IMR-90 (cell line): ENCODE results near the gene PRPS1. TPM values are rescaled to one million over a fixed set of nuclear protein-coding genes. Genes with fewer than 3 reads are reported as not detected.

Experiments
- ATAC-seq: fragments of 200-7000 bp; cut with Tn5 transposase; 2 replicates; pipeline ENCODE4 v1.9.1; 2020; ENCODE audit warnings: low read depth, mild to moderate bottlenecking, moderate library complexity
- BruUV-seq: library from RNA; stranded (reverse); fragments of 400-500 nt; replicated peaks from 2 replicates; lab custom pipeline; 2021; lab: Mats Ljungman, UMichigan
- CTCF ChIA-PET: fragments of 300-600 bp; formaldehyde crosslinking; extraction: SDS; loops from one replicate; lab custom pipeline; 2021; ENCODE audit warnings: antibody characterized with exemption; lab: Yijun Ruan, JAX
- POLR2A ChIA-PET: fragments of 300-600 bp; sonication (Branson Sonifier 250); formaldehyde crosslinking; loops from one replicate; lab custom pipeline; 2022; ENCODE audit warnings: antibody characterized with exemption; ENCODE audit not compliant: unreplicated experiment; lab: Charles Lee
- DNase-seq: peaks from one replicate; pipeline ENCODE4 v3.0.0; 2013
- H2AFZ ChIP-seq: replicated peaks from 2 replicates; pipeline ENCODE3; 2013; ENCODE audit warnings: low read length, mild to moderate bottlenecking; ENCODE audit not compliant: poor library complexity
- H2AK5ac ChIP-seq: 2 replicates; pipeline ENCODE4 v1.6.1; 2013; ENCODE audit warnings: low read depth, low read length, inconsistent platforms
- H2AK9ac ChIP-seq: replicated peaks from 2 replicates; pipeline ENCODE3; 2013; ENCODE audit warnings: mild to moderate bottlenecking, low read depth, low read length, moderate library complexity; ENCODE audit not compliant: poor library complexity
- H2BK120ac ChIP-seq: 2 replicates; pipeline ENCODE4 v1.6.1; 2013; ENCODE audit warnings: low read depth, low read length, inconsistent platforms
- H2BK15ac ChIP-seq: 3 replicates; pipeline ENCODE4 v1.6.1; 2013; ENCODE audit warnings: low read depth, low read length, inconsistent platforms
- H2BK20ac ChIP-seq: 2 replicates; pipeline ENCODE4 v1.6.1; 2013; ENCODE audit warnings: low read depth, mild to moderate bottlenecking, inconsistent platforms, low read length, moderate library complexity
- H2BK5ac ChIP-seq: 2 replicates; pipeline ENCODE4 v1.6.1; 2013; ENCODE audit warnings: mild to moderate bottlenecking, low read depth, low read length, inconsistent platforms; ENCODE audit not compliant: poor library complexity, severe bottlenecking
- H3K14ac ChIP-seq: replicated peaks from 2 replicates; pipeline ENCODE4 v1.6.1; 2013; ENCODE audit warnings: low read depth, low read length, inconsistent platforms
- H3K18ac ChIP-seq: 2 replicates; pipeline ENCODE4 v1.6.1; 2013; ENCODE audit warnings: low read depth, low read length, control low read depth
- H3K23ac ChIP-seq: 2 replicates; pipeline ENCODE4 v1.6.1; 2013; ENCODE audit warnings: low read depth, low read length, inconsistent platforms
- H3K27ac ChIP-seq: 2 replicates; pipeline ENCODE4 v1.5.1; 2013; ENCODE audit warnings: mild to moderate bottlenecking, control low read depth, low read length; ENCODE audit not compliant: insufficient read depth
- H3K27me3 ChIP-seq: 2 replicates; pipeline ENCODE4 v1.6.1; 2013; ENCODE audit warnings: low read length; ENCODE audit not compliant: control insufficient read depth, insufficient read depth
- H3K36me3 ChIP-seq: 2 replicates; pipeline ENCODE4 v1.6.1; 2013; ENCODE audit warnings: low read length, mixed read lengths; ENCODE audit not compliant: control insufficient read depth, insufficient read depth
- H3K4ac ChIP-seq: 2 replicates; pipeline ENCODE4 v1.6.1; 2013; ENCODE audit warnings: low read depth, low read length, inconsistent platforms
- H3K4me1 ChIP-seq: 2 replicates; pipeline ENCODE4 v1.6.1; 2013; ENCODE audit warnings: low read length, mixed read lengths; ENCODE audit not compliant: control insufficient read depth, insufficient read depth
- H3K4me2 ChIP-seq: 2 replicates; pipeline ENCODE4 v1.6.1; 2013; ENCODE audit warnings: low read depth, mild to moderate bottlenecking, control low read depth, low read length, moderate library complexity
- H3K4me3 ChIP-seq: 2 replicates; pipeline ENCODE4 v1.5.1; 2013; ENCODE audit warnings: low read depth, mild to moderate bottlenecking, control low read depth, low read length, moderate library complexity; ENCODE audit not compliant: insufficient read depth
- H3K56ac ChIP-seq: 2 replicates; pipeline ENCODE4 v1.6.1; 2013; ENCODE audit warnings: low read length, inconsistent platforms; ENCODE audit not compliant: insufficient read depth; ENCODE audit errors: extremely low read depth
- H3K79me1 ChIP-seq, 2 experiments: 2 replicates each; pipeline ENCODE4 v1.6.1; 2013; ENCODE audit warnings: low read length in 2 of 2, inconsistent platforms in 1 of 2, low read depth in 1 of 2
- H3K9ac ChIP-seq: 2 replicates; pipeline ENCODE4 v1.6.1; 2013; ENCODE audit warnings: low read depth, low read length, control low read depth
- H3K9me1 ChIP-seq: 2 replicates; pipeline ENCODE4 v1.6.1; 2013; ENCODE audit warnings: low read length, inconsistent platforms; ENCODE audit not compliant: insufficient read depth
- H3K9me3 ChIP-seq: 2 replicates; pipeline ENCODE4 v1.6.1; 2013; ENCODE audit warnings: low read length; ENCODE audit not compliant: control insufficient read depth, insufficient read depth
- H4K20me1 ChIP-seq: 2 replicates; pipeline ENCODE4 v1.6.1; 2013; ENCODE audit warnings: low read length, inconsistent platforms; ENCODE audit not compliant: insufficient read depth
- H4K5ac ChIP-seq: 2 replicates; pipeline ENCODE4 v1.6.1; 2013; ENCODE audit warnings: mild to moderate bottlenecking, low read depth, low read length, control low read depth
- H4K8ac ChIP-seq, 2 experiments: 2 replicates each; pipeline ENCODE4 v1.6.1; 2013; ENCODE audit warnings: low read depth in 2 of 2, low read length in 2 of 2, control low read depth in 1 of 2, inconsistent platforms in 1 of 2
- H4K91ac ChIP-seq: 2 replicates; pipeline ENCODE4 v1.6.1; 2013; ENCODE audit warnings: low read depth, low read length, inconsistent platforms; ENCODE audit not compliant: insufficient read depth
- RAD21 ChIP-seq: IDR thresholded peaks from 2 replicates; pipeline ENCODE4 v1.6.1; 2012; ENCODE audit warnings: low read length, improper control_type of control experiment
- SMC3 ChIP-seq: fragments of 150-350 bp; IDR thresholded peaks from 2 replicates; pipeline ENCODE4 v1.6.1; 2016; ENCODE audit warnings: low read depth, mild to moderate bottlenecking, antibody characterized with exemption, low read length, moderate library complexity
- WGBS, 2 experiments: methylation state at CpG; one replicate each; pipeline versions ENCODE4 v1.1.5 to v1.1.7; 2013; ENCODE audit warnings: missing lambda C conversion rate in 2 of 2; ENCODE audit not compliant: insufficient read length in 1 of 2; ENCODE audit errors: extremely low coverage in 2 of 2; 5-methylcytosine and 5-hydroxymethylcytosine counted together
- dilution Hi-C: fragments of 300-500 bp; cut with HindIII; formaldehyde crosslinking; loops from one replicate; pipeline ENCODE4 v1.14.3; 2018; ENCODE audit warnings: low sequenced_read_pairs; ENCODE audit not compliant: unreplicated experiment
- in situ Hi-C: fragments of 300-500 bp; cut with MboI; formaldehyde crosslinking; loops from 3 replicates; pipeline ENCODE4 v1.14.3; 2019; ENCODE audit warnings: low sequenced_read_pairs, inconsistent platforms, mixed read lengths
- intact Hi-C: fragments of 100-400 bp; cut with micrococcal nuclease; formaldehyde crosslinking; loops from 2 replicates; pipeline ENCODE4 v1.10.0; 2022
- polyA plus RNA-seq, 3 experiments: library from polyadenylated mRNA; depleted of rRNA; stranded (reverse); fragments of >200 nt; gene quantifications; 2 replicates each; pipeline ENCODE4 v1.2.3, GENCODE V29; 2012; ENCODE audit warnings: low replicate concordance in 1 of 3
- total RNA-seq: library from RNA; depleted of rRNA; stranded (reverse); fragments of >200 nt; gene quantifications from 2 replicates; pipeline ENCODE4 v1.2.3, GENCODE V29; 2012

Gene PRPS1
- total and polyA plus RNA-seq, 2 of the 4 experiments (the other 2 are of a cell fraction) = 118 to 137 TPM

- no peaks in the 10 kb centered on the region for H3K9me3 ChIP-seq
- H3K4me3 ChIP-seq = no peak overlapping the region
- ATAC-seq (no peak), DNase-seq (peak; percentile 6)
- ChIA-PET CTCF (interaction anchor here (0.6 kb wide), 1 partner anchor 527 kb away, joined by 6 read pairs; no protein-coding TSS in a partner anchor), POLR2A (no interaction called here)
- H2AFZ ChIP-seq = peak overlapping the region; percentile 5
- no peak overlapping the region for H3K56ac ChIP-seq
- H3K4me1 ChIP-seq = peaks cover 4% of the 10 kb centered on the region
- H2AK5ac ChIP-seq = no peak overlapping the region
- no peak overlapping the region for H3K27ac ChIP-seq
- H3K18ac ChIP-seq = no peak overlapping the region
- WGBS, 2 experiments = 17% methylated on average over 1 of the region's 2 CpGs; no CpG with 5 or more reads in 1 of the 2 experiments
- no peak overlapping the region for H3K14ac ChIP-seq
- no peaks in the 10 kb centered on the region for H3K79me1 ChIP-seq
- H4K5ac ChIP-seq = no peak overlapping the region
- in situ Hi-C loops (no loop called here), intact Hi-C loops (no loop called here), dilution Hi-C loops (no loop called here)
- H3K23ac ChIP-seq = no peak overlapping the region
- H4K20me1 ChIP-seq = no peaks in the 10 kb centered on the region
- no peak overlapping the region for H2BK20ac ChIP-seq
- peak overlapping the region; percentile 44 for H2AK9ac ChIP-seq
- no peak overlapping the region for H4K91ac ChIP-seq
- TF ChIP-seq SMC3 (no peak), RAD21 (no peak)
- no peak overlapping the region for H3K9ac ChIP-seq
- no peaks in the 10 kb centered on the region; the same call in 1 of the 2 replicates for H3K27me3 ChIP-seq
- H4K8ac ChIP-seq = no peak overlapping the region; a peak in 1 of 4 replicates
- no peaks in the 10 kb centered on the region; the same call in 1 of the 2 replicates for H3K9me1 ChIP-seq
- H2BK15ac ChIP-seq = no peak overlapping the region
- no peak overlapping the region for H3K4me2 ChIP-seq
- BruUV-seq = no TSS peak
- no peak overlapping the region for H3K4ac ChIP-seq
- no peak overlapping the region for H2BK120ac ChIP-seq
- H3K36me3 ChIP-seq = no peaks in the 10 kb centered on the region
- no peak overlapping the region for H2BK5ac ChIP-seq
Measured at GRCh38 chrX:107610667-107611066, 17.6 kb upstream of the PRPS1 start.
